GM12872 (cell line): Measurements from ENCODE around the gene MYH10.

ENCODE experiments used
- CTCF ChIP-seq: IDR thresholded peaks from 3 replicates; pipeline ENCODE4 v1.5.1; 2011; ENCODE audit warnings: low read depth, mild to moderate bottlenecking, low read length, moderate library complexity; ENCODE audit not compliant: insufficient read depth

The MYH10 gene

GRCh38 chr17:8465356-8465755 is 165.2 kb downstream of the MYH10 start:
- TF ChIP-seq CTCF = no peak

- TF ChIP-seq CTCF = no peak
Observed at GRCh38 chr17:8464941-8465340, 165.6 kb downstream of the MYH10 start.

GRCh38 chr17:8463099-8463498 is 167.4 kb downstream of the MYH10 start:
- TF ChIP-seq CTCF = no peak

GRCh38 chr17:8462564-8462963 is 168.0 kb downstream of the MYH10 start:
- TF ChIP-seq CTCF = no peak

- no peak for TF ChIP-seq CTCF
Observed at GRCh38 chr17:8459831-8460230, 170.7 kb downstream of the MYH10 start.

- TF ChIP-seq CTCF = no peak
Observed at GRCh38 chr17:8459107-8459506, 171.4 kb downstream of the MYH10 start.

- TF ChIP-seq CTCF = no peak
Observed at GRCh38 chr17:8458128-8458527, 172.4 kb downstream of the MYH10 start.

- TF ChIP-seq CTCF = no peak
Observed at GRCh38 chr17:8455665-8456209, 174.8 kb downstream of the MYH10 start.
